ENCODE results near the gene COQ5. TPM values are rescaled to one million over a fixed set of nuclear protein-coding genes. Genes with fewer than 3 reads are reported as not detected.

The COQ5 gene
- polyA plus RNA-seq, 1 donor (not counting 4 experiments of a cell fraction or from before 2014, with no cell fraction given) = 38.7 TPM

GRCh38 chr12:120472521-120472920 is 56.4 kb downstream of the COQ5 start:
- TF ChIP-seq CTCF (optimal IDR thresholded peaks at IDR 0.05 in 1 of 3, IDR thresholded peaks at IDR 0.05 in 1 of 3, conservative IDR thresholded peaks at IDR 0.05 in 1 of 3; ENCODE audit: extremely low read depth in 1 of 3, insufficient read depth in 2 of 3, low read length in 3 of 3) = no peak
- no peak for TF ChIP-seq EZH2 (IDR thresholded peaks at IDR 0.05; ENCODE audit: low read length)
- FAIRE-seq (no peak), DNase-seq (ENCODE audit: low read depth, low spot score) (no peak)
- Histone ChIP-seq H3K27ac (ENCODE audit: control insufficient read depth, insufficient read depth, low read length) (no peak overlapping the region), H3K9me1 (ENCODE audit: control insufficient read depth, extremely low read depth, insufficient read depth, low read length) (no peaks in the 10 kb centered on the region), H3K36me3 (ENCODE audit: control insufficient read depth in 2 of 2, extremely low read depth in 1 of 2, insufficient read depth in 2 of 2, low read length in 2 of 2) (no peaks in the 10 kb centered on the region), H3K9me3 (ENCODE audit: control insufficient read depth, low read depth, low read length) (no peaks in the 10 kb centered on the region), H4K20me1 (ENCODE audit: control insufficient read depth, extremely low read depth, insufficient read depth, low read length) (peaks cover 8% of the 10 kb centered on the region), H3K27me3 (ENCODE audit: control insufficient read depth, extremely low read depth, insufficient read depth, low read length) (no peaks in the 10 kb centered on the region), H3K4me1 (ENCODE audit: control insufficient read depth, extremely low read depth, insufficient read depth, low read length) (peaks cover 29% of the 10 kb centered on the region), H3K4me2 (ENCODE audit: control insufficient read depth, extremely low read depth, insufficient read depth, low read depth, low read length) (no peak overlapping the region), H3K79me2 (ENCODE audit: control insufficient read depth, insufficient read depth, low read length) (peaks cover 42% of the 10 kb centered on the region), H3K9ac (ENCODE audit: control insufficient read depth, extremely low read depth, insufficient read depth, low read length) (no peak overlapping the region), H2AFZ (ENCODE audit: control insufficient read depth, low read length) (no peak overlapping the region), H3K4me3 (ENCODE audit: control insufficient read depth in 2 of 3, extremely low read depth in 1 of 3, insufficient read depth in 2 of 3, low read depth in 1 of 3, low read length in 3 of 3) (no peak overlapping the region)
- dilution Hi-C loops (cut with MboI; ENCODE audit: extremely low pct_ligation_motif_present, low sequenced_read_pairs) = no loop called here

- no peaks in the 10 kb centered on the region for H3K27me3 ChIP-seq (ENCODE audit: control insufficient read depth, extremely low read depth, insufficient read depth, low read length)
- no peak for FAIRE-seq
- DNase-seq (ENCODE audit: low read depth, low spot score) = no peak
Measured at GRCh38 chr12:120470150-120470784, 58.7 kb downstream of the COQ5 start.

More at GRCh38 chr12:120470150-120470784, 58.7 kb downstream of the COQ5 start:
- peaks cover 11% of the 10 kb centered on the region for H4K20me1 ChIP-seq (ENCODE audit: control insufficient read depth, extremely low read depth, insufficient read depth, low read length)
- peaks cover 0 to 8% of the 10 kb centered on the region in 2 experiments for H3K36me3 ChIP-seq (ENCODE audit: control insufficient read depth in 2 of 2, extremely low read depth in 1 of 2, insufficient read depth in 2 of 2, low read length in 2 of 2)
- H3K4me2 ChIP-seq (ENCODE audit: control insufficient read depth, extremely low read depth, insufficient read depth, low read depth, low read length) = peak overlapping the region; percentile 99
- H3K4me1 ChIP-seq (ENCODE audit: control insufficient read depth, extremely low read depth, insufficient read depth, low read length) = peaks cover 28% of the 10 kb centered on the region
- H3K79me2 ChIP-seq (ENCODE audit: control insufficient read depth, insufficient read depth, low read length) = peaks cover 62% of the 10 kb centered on the region
- no peaks in the 10 kb centered on the region for H3K9me1 ChIP-seq (ENCODE audit: control insufficient read depth, extremely low read depth, insufficient read depth, low read length)
- peak overlapping the region; percentile 87 for H3K9ac ChIP-seq (ENCODE audit: control insufficient read depth, extremely low read depth, insufficient read depth, low read length)
- H3K27ac ChIP-seq (ENCODE audit: control insufficient read depth, insufficient read depth, low read length) = peak overlapping the region; percentile 76
- dilution Hi-C loops (cut with MboI; ENCODE audit: extremely low pct_ligation_motif_present, low sequenced_read_pairs) = no loop called here
- TF ChIP-seq CTCF (optimal IDR thresholded peaks at IDR 0.05 in 1 of 3, IDR thresholded peaks at IDR 0.05 in 1 of 3, conservative IDR thresholded peaks at IDR 0.05 in 1 of 3; ENCODE audit: extremely low read depth in 1 of 3, insufficient read depth in 2 of 3, low read length in 3 of 3) (no peak), EZH2 (IDR thresholded peaks at IDR 0.05; ENCODE audit: low read length) (no peak)
- H2AFZ ChIP-seq (ENCODE audit: control insufficient read depth, low read length) = peak overlapping the region; percentile 90
- H3K9me3 ChIP-seq (ENCODE audit: control insufficient read depth, low read depth, low read length) = no peaks in the 10 kb centered on the region
- peak overlapping the region; percentile 77 to 97 (median 91) for H3K4me3 ChIP-seq (ENCODE audit: control insufficient read depth in 2 of 3, extremely low read depth in 1 of 3, insufficient read depth in 2 of 3, low read depth in 1 of 3, low read length in 3 of 3)
